LoVo (cell line): Measurements from ENCODE around the gene PTPRD.
"Not testable (repeated sequence)": the region's sequence is repeated elsewhere in the genome, so short reads cannot be mapped to it uniquely, and the experiment has no call there.

Experiments used
- DNase-seq: peaks from one replicate; pipeline ENCODE4 v3.0.0-alpha.2; 2016; ENCODE audit warnings: low spot score

PTPRD gene

GRCh38 chr9:9310743-9311142 lies 1302.1 kb downstream of the PTPRD start:
- not testable (repeated sequence) for DNase-seq

GRCh38 chr9:9305600-9305999 lies 1307.2 kb downstream of the PTPRD start:
- DNase-seq = no peak

- DNase-seq = no peak
These were observed 1313.7 kb downstream of the PTPRD start for GRCh38 chr9:9299134-9299533.

GRCh38 chr9:9286001-9286400 lies 1326.8 kb downstream of the PTPRD start:
- DNase-seq = no peak

- no peak for DNase-seq
These were observed 1328.6 kb downstream of the PTPRD start for GRCh38 chr9:9284201-9284600.

GRCh38 chr9:9283159-9283986 lies 1329.4 kb downstream of the PTPRD start:
- DNase-seq = no peak

GRCh38 chr9:9275601-9276000 lies 1337.2 kb downstream of the PTPRD start:
- DNase-seq = no peak

- DNase-seq = no peak
These were observed 1354.8 kb downstream of the PTPRD start for GRCh38 chr9:9257999-9258498.

GRCh38 chr9:9246726-9247125 lies 1366.1 kb downstream of the PTPRD start:
- DNase-seq = no peak

GRCh38 chr9:9231946-9232345 lies 1380.9 kb downstream of the PTPRD start:
- DNase-seq = no peak

- DNase-seq = no peak
These were observed 1383.5 kb downstream of the PTPRD start for GRCh38 chr9:9229269-9229668.

- DNase-seq = no peak
These were observed 1389.6 kb downstream of the PTPRD start for GRCh38 chr9:9223175-9223574.

- DNase-seq = no peak
These were observed 1390.1 kb downstream of the PTPRD start for GRCh38 chr9:9222730-9223129.

GRCh38 chr9:9216934-9217333 lies 1395.9 kb downstream of the PTPRD start:
- no peak for DNase-seq

- no peak for DNase-seq
These were observed 1397.8 kb downstream of the PTPRD start for GRCh38 chr9:9215050-9215449.

- no peak for DNase-seq
These were observed 1398.7 kb downstream of the PTPRD start for GRCh38 chr9:9214066-9214465.

- no peak for DNase-seq
These were observed 1399.8 kb downstream of the PTPRD start for GRCh38 chr9:9212963-9213362.

- no peak for DNase-seq
These were observed 1410.5 kb downstream of the PTPRD start for GRCh38 chr9:9202276-9202675.

GRCh38 chr9:9186086-9186485 lies 1426.7 kb downstream of the PTPRD start:
- no peak for DNase-seq

GRCh38 chr9:9182431-9182830 lies 1430.4 kb downstream of the PTPRD start:
- DNase-seq = no peak

- no peak for DNase-seq
These were observed 1435.7 kb downstream of the PTPRD start for GRCh38 chr9:9177081-9177480.

- DNase-seq = no peak
These were observed 1438.4 kb downstream of the PTPRD start for GRCh38 chr9:9174358-9174757.

- no peak for DNase-seq
These were observed 1439.5 kb downstream of the PTPRD start for GRCh38 chr9:9173264-9173663.
